NOMO-1 (cell line): ENCODE measurements around the gene MYLK4.
A peak's percentile ranks its signal among the peaks of the same experiment; 100 is the strongest.

ENCODE experiments used
- DNase-seq, 2 experiments: peaks; one replicate each; lab custom pipeline; 2025; ENCODE audit not compliant: unreplicated experiment in 2 of 2; lab: John Stamatoyannopoulos, UW

The MYLK4 gene

DNA sequence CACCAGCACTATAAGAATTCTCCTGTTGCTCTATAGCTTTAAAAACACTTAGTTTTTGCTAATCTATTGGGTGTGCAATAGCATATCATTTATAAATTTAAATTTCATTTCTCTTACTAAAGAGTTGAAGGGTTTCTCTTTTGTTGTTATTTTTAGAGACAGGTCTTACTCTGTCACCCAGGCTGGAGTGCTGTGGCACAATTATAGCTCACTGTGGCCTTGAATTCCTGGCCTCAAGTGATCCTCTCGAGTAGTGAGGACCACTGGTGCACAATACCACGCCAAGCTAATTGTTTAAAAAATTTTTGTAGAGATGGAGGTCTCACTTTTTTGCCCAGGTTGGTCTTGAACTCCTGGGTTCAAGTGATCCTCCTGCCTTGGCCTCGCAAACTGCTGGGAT, 8.3 kb upstream of the MYLK4 start:
- no peak for DNase-seq

DNA sequence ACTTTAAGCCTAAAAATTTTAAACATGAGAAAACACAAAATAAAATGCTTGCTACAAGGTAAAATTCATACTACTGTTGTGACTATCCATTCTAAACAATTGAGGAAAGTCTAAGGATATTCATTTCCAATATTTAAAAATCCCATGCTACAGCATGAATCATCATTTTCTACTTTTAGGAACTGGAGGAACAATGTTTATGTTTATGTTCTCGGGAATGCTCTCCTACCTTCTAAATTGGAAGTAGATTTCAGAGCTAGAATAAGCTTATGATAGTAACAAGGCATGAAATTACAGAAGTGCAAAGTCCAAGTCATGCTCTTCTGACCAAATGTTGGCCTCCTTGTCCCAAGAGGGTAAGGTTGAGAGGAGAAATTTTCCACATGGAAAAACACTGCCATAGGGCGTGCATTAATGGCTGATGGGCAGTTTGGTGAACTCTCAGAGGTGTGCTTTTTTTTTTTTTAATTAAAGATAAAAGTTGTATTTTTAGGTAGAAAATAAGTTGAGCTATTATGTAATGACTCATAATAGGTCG, 6.0 kb upstream of the MYLK4 start:
- no peak for DNase-seq

- DNase-seq, result peak in 1 of 2 experiments; percentile 19
These were observed 5.5 kb upstream of the MYLK4 start for GRCh38 chr6:2756241-2756640.

DNA sequence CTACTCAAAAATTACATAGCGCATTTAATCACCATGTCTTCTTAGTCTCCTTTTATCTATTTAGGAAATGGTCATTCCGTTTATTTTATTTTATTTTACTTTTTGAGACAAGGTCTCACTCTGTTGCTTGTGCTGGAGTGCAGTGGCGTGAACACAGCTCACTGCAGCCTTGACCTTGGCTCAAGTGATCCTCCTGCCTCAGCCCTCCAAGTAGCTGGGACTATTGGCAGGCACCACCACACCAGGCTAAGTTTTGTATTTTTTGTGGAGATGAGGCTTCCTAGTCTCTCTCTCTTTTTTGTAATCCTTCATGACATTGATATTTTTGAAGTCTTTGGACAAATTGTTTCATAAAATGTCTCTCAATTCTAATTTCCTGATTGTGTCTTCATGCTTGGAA, 4.7 kb upstream of the MYLK4 start:
- DNase-seq, result no peak

DNA sequence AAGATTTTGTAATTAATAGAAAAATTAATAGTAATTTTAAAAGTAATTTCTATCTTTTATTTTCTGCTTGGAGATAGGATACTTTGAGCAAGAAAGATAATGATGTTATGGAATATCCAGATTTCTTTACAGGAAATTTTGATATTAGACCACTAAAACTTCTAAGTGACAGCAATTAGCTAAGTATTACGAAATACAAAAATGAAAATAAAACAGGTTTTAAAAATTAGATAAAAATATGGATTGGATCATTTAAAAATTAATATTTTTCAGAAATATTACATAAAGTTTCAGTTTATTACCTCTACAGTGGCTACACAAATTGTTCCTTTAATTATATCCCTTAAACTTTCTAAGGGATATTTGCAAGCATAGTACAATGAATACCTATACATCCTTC, 4.2 kb upstream of the MYLK4 start:
- no peak for DNase-seq

DNA sequence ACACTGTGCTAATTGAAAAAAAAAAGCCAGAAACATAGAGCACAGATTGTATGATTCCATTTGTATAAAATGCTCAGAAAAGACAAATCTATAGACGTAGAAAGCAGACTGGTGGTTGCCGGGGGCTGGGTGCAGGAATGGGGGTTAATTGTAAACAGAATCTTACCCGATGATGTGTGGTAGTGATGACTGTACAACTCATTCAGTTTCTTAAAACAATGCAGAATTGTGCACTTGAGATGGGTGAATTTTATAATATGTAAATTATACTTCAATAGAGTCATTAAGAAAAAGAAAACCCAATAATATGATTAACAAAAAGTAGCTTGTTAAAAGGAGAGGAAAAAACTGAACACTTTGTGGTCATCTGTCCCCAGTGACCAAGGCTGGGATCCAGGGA, 3.7 kb upstream of the MYLK4 start:
- DNase-seq, result no peak

- DNase-seq, result no peak
These were observed 3.0 kb upstream of the MYLK4 start for GRCh38 chr6:2753743-2754142.

DNA sequence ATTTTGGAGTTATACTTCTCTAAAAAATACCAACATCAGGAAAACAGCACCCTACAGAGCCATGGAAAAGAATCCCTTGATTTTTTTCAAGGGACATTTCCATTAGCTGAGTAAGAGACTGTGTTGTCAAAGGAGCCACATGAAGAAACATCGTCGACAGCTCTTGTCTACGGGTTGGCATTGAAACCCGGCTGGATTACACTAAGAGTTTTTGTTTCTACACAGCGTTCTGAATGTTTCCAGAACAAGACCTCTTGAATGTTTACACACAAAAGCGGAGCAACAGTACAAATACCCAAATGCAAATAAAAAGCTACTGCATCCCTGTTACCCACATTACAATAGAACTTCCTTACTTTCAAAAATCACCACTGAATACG, 2.4 kb upstream of the MYLK4 start:
- DNase-seq, result no peak

DNA sequence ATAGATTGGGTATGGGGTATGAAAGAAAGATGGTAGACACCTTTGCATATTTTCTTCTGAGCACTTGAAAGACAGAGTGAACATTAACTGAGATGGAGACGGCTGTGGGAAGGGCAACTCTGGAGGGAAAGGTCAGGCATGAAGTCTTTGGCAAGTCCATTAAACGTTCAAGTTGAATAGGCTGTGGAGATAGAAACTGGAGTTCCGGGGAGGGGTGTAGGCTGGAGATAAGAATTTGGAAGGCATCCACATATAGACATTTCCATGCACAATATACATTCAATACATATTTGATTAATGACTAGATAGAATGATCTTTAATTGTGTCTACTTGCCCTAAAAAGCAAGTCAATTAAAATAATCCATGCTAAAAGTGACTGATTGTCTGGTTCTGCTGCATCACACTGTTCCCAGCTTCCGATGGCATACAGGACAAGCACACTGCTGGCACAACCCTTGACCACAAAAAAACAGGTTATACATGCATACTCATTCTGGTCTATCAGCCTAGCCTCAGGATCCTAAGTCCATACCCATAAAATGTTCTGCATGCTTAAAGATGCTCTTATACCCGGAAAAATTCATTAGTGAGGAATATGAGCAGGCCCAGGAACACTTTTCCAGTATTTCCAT, 1.9 kb upstream of the MYLK4 start:
- no peak for DNase-seq

DNA sequence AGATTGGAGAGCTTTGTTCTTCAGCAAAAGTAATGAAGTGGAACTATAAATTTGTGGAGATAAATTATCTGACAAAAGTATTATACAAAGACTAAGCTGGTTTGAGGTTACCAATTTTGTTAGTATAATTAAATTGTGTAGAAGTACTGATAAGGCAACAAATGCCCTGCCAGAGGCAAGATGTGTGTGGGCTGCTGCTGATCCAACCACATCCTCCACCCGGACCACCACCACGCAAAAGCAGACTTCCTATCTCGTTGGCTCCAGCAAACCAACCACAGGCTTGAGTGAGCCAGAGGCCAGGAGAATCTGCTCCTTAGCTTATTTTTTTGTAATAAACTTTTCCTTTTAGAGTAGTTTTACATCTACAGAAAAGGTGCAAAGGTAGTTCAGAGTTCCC, 1.1 kb upstream of the MYLK4 start:
- DNase-seq, result no peak

- peak; percentile 66 to 69 for DNase-seq
These were observed 637 bp downstream of the MYLK4 start for GRCh38 chr6:2749969-2750600.

GRCh38 chr6:2748183-2748582, 2.5 kb downstream of the MYLK4 start:
- no peak for DNase-seq

DNA sequence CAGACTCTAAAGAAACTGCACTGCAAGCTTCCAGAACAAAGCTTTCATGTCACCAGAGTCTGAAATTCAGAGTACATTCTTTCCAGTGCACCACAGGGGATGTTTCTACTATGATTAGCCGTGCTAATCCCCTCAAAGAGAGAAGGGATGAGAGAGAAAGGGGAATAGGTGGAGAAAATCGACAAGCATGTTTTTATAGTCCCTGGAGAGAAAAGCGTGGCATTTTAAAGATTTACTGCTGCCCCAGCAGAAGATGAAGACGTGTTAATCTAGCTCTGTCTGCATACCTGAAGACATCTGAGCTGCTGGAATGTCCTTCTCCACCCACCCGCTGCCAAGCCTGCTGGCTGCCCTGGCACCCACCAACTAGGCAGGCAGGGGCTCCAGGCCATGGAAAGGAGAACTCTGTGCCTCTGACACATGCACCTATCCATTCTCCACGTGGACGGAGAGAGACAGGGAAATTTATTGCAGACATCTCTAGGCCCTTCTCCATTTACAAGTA, 4.1 kb downstream of the MYLK4 start:
- no peak for DNase-seq

GRCh38 chr6:2745246-2745645, 5.5 kb downstream of the MYLK4 start:
- peak in 1 of 2 experiments; percentile 65 for DNase-seq

- DNase-seq, result no peak
These were observed 5.9 kb downstream of the MYLK4 start for GRCh38 chr6:2744778-2745177.

DNA sequence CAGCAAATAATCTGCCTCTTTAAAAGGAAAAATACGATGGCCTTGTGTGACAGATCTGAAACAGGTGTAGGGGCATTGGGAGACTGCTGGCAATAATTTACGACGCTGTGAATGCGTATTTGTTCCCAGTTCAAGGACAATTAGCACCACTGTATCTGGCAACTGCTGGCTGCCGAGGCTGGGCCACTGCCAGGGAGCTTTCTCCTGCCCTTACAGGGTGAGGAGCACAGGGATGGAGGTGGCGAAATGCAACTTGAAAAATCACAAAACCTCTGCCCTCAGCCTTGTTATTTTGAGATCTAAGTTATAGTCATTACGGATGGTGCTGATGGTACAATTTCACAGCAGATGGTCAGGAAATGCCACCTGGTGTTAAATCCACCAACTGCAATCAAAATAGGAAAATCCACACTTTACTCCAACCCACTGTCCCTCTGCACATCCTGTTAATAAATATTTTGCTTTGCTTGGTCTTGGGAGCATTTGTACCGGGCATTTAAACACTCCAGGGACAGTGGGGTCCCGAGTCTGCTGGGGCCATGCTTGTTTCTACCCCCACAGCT, 6.4 kb downstream of the MYLK4 start:
- DNase-seq, result no peak

- no peak for DNase-seq
These were observed 7.2 kb downstream of the MYLK4 start for GRCh38 chr6:2743280-2744208.

DNA sequence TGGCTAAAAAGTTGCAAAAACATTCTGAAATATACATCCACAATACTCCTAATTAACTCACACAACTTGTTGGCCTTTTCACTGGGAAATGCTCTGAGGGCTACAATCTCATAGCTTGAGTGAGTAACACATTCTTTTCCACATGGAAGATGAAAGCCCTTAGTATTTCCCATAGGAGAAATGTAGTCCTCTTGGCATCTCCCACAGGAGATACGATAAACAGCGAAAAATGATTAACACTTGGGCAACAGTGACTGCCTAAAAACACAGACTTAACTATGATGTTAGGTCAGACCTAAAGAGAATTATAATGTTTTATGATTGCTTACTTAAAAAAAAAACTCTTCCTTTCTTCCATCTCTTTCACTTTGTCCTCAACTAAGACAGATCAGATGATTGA, 9.0 kb downstream of the MYLK4 start:
- no peak for DNase-seq

DNA sequence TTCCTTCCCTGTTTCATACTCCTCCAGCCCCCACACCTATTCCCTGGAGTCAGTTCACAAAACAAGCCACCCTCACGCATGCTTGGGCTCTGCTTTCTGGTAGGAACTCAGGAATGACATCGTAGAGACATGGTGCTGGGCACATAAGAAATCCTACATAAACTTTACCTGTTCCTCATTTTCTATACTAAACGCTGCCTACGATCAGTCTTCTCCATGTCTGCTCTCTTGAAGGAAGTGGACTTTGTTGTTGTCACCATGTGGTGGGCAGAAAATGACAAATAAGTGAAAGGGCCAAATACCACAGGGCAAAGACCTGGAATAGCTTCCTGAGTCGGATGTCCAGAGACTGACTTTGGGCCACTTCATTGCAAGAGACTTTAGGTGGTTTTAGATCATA, 10.1 kb downstream of the MYLK4 start:
- no peak for DNase-seq

DNA sequence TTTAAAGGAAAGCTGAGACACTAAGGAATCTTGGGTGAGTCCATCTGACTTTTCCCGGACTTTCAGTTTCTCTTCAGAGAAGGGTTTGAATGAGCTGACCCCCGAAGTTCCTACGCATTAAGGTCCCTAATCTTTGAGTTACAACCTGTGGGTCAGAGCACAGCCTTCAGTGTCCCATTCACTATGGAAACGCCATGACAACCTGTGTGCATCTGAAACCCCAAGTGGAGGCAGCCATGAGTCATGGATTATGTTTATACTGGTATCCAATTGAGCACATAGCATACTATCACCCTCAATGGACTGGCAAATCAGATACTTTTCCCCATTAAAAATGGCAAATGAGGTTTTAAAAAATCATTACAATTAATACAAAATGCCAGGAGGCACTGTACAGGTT, 11.4 kb downstream of the MYLK4 start:
- DNase-seq, result no peak

DNA sequence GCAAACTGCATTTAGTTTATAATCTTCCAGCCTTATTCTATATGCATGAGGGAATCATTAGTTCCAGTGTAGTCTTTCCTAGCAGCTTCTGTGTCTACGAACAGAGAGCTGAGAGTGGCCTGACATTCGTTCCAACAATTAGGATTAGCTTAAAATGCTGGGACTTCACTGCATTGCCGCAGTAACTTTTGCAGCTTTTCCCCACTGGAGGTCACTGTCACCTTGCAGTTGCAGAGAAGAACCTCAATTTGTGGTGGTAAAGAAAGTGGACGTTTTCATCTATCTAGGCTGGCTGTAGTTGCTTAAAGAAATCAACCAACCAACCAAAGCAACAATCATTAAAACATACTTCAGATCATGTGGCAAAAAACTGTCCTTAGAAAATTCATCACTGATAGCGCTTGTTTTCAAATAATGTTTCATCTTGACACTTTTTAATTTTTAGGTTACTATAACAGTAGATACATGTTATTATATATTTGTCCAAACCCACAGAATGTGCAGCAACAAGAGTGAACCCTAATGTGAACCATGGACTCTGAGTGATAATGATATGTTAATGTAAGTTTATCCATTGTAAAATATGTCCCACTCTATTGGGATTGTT, 12.2 kb downstream of the MYLK4 start:
- DNase-seq, result peak; percentile 32 to 58
